A549 (cell line): ENCODE results near the gene TMEM42. TPM values are rescaled to one million over a fixed set of nuclear protein-coding genes. Genes with fewer than 3 reads are reported as not detected.

Source experiments
- ATAC-seq, 2 experiments: fragments of 200-7000 bp in 1 of 2; fragments of >200 bp in 1 of 2; cut with Nextera tagmentation in 1 of 2; cut with Tn5 transposase in 1 of 2; 3 replicates each; pipeline versions ENCODE4 v1.8.0 to v1.9.1; 2018 to 2020; ENCODE audit warnings: mild to moderate bottlenecking in 1 of 2, moderate library complexity in 1 of 2
- CTCF ChIA-PET: fragments of 300-600 bp; sonication (Branson Sonifier 250); formaldehyde crosslinking; extraction: SDS; loops from one replicate; lab custom pipeline; 2021; ENCODE audit warnings: antibody characterized with exemption, inconsistent platforms; lab: Yijun Ruan, JAX
- POLR2A ChIA-PET: fragments of 350-600 bp; formaldehyde crosslinking; extraction: SDS; loops from one replicate; lab custom pipeline; 2021; ENCODE audit warnings: antibody characterized with exemption, inconsistent platforms; lab: Yijun Ruan, JAX
- DNase-seq, 2 experiments: peaks; one replicate each; pipeline versions ENCODE4 v3.0.0 to v3.0.0-alpha.2; 2011 to 2016; ENCODE audit warnings: low read depth in 1 of 2, low spot score in 1 of 2
- FAIRE-seq: peaks from 2 replicates; lab custom pipeline; 2011; peaks lifted over from hg19 to GRCh38; lab: Jason Lieb, UNC
- H3K27ac ChIP-seq, 2 experiments: fragments of >200 bp; sonication (Bioruptor Twin); formaldehyde crosslinking; 3 replicates each; pipeline ENCODE4 v1.5.1; 2016 to 2017
- H3K4me1 ChIP-seq: fragments of >200 bp; sonication (Bioruptor Twin); formaldehyde crosslinking; 3 replicates; pipeline ENCODE4 v1.6.1; 2016
- H3K4me2 ChIP-seq: fragments of >200 bp; sonication (Bioruptor Twin); formaldehyde crosslinking; 3 replicates; pipeline ENCODE4 v1.6.1; 2016
- H3K4me3 ChIP-seq: fragments of >200 bp; sonication (Bioruptor Twin); formaldehyde crosslinking; 3 replicates; pipeline ENCODE4 v1.5.1; 2016
- H3K9me3 ChIP-seq: fragments of >200 bp; sonication (Bioruptor Twin); formaldehyde crosslinking; 3 replicates; pipeline ENCODE4 v1.6.1; 2016
- BCL3 ChIP-seq: fragments of >200 bp; sonication (Bioruptor Twin); formaldehyde crosslinking; IDR thresholded peaks from 3 replicates; pipeline ENCODE4 v1.6.1; 2016
- BHLHE40 ChIP-seq: IDR thresholded peaks from 2 replicates; pipeline ENCODE4 v1.6.1; 2012; ENCODE audit warnings: low read depth, low read length, inconsistent platforms
- CBX2 ChIP-seq: fragments of 200-600 bp; sonication (generic); IDR thresholded peaks from 2 replicates; pipeline ENCODE4 v1.6.1; 2016; ENCODE audit warnings: low read depth, mild to moderate bottlenecking, borderline replicate concordance
- CHD4 ChIP-seq: fragments of 200-600 bp; sonication (generic); IDR thresholded peaks from 2 replicates; pipeline ENCODE4 v1.6.1; 2016; ENCODE audit warnings: antibody characterized with exemption, mild to moderate bottlenecking, borderline replicate concordance
- EHMT2 ChIP-seq: fragments of 200-600 bp; sonication (generic); IDR thresholded peaks from 2 replicates; pipeline ENCODE4 v1.6.1; 2016; ENCODE audit warnings: antibody characterized with exemption, low read depth, mild to moderate bottlenecking, moderate library complexity
- ELK1 ChIP-seq: fragments of 150-350 bp; IDR thresholded peaks from 2 replicates; pipeline ENCODE4 v1.6.1; 2014; ENCODE audit warnings: low read depth, mild to moderate bottlenecking, low read length
- ESRRA ChIP-seq: fragments of 150-350 bp; IDR thresholded peaks from 2 replicates; pipeline ENCODE4 v1.6.1; 2014; ENCODE audit warnings: mild to moderate bottlenecking, low read length, borderline replicate concordance
- FOXS1 ChIP-seq: fragments of 250-450 bp; sonication (Bioruptor Pico); IDR thresholded peaks from 2 replicates; pipeline ENCODE4 v1.5.0; 2020; ENCODE audit warnings: mild to moderate bottlenecking, moderate library complexity
- HDAC2 ChIP-seq: fragments of 200-600 bp; sonication (generic); IDR thresholded peaks from 2 replicates; pipeline ENCODE4 v1.6.1; 2016
- HEYL ChIP-seq: fragments of 250-450 bp; sonication (Bioruptor Pico); IDR thresholded peaks from 2 replicates; pipeline ENCODE4 v1.8.0; 2021; ENCODE audit warnings: mild to moderate bottlenecking, moderate library complexity
- JUNB ChIP-seq: fragments of >200 bp; sonication (Bioruptor Twin); formaldehyde crosslinking; IDR thresholded peaks from 2 replicates; pipeline ENCODE4 v1.6.1; 2016
- KDM1A ChIP-seq: fragments of 200-600 bp; sonication (generic); IDR thresholded peaks from 2 replicates; pipeline ENCODE4 v1.6.1; 2016; ENCODE audit warnings: low read depth, mild to moderate bottlenecking
- MAZ ChIP-seq: fragments of 150-350 bp; IDR thresholded peaks from 2 replicates; pipeline ENCODE4 v1.6.1; 2014; ENCODE audit warnings: antibody characterized with exemption, low read depth, low read length, borderline replicate concordance
- NPAS2 ChIP-seq: fragments of 250-450 bp; sonication (Bioruptor Pico); IDR thresholded peaks from 2 replicates; pipeline ENCODE4 v1.8.0; 2022; ENCODE audit warnings: mild to moderate bottlenecking, moderate library complexity, borderline replicate concordance
- POLR2A ChIP-seq: IDR thresholded peaks from 2 replicates; pipeline ENCODE4 v1.6.1; 2012; ENCODE audit warnings: mild to moderate bottlenecking, low read length
- REST ChIP-seq: fragments of 200-600 bp; sonication (generic); IDR thresholded peaks from 2 replicates; pipeline ENCODE4 v1.6.1; 2016; ENCODE audit warnings: antibody characterized with exemption, mild to moderate bottlenecking, moderate library complexity
- SREBF2 ChIP-seq: fragments of 450-650 bp; IDR thresholded peaks from 2 replicates; pipeline ENCODE4 v1.6.1; 2014; ENCODE audit warnings: mild to moderate bottlenecking, moderate library complexity
- ZSCAN20 ChIP-seq: fragments of 250-450 bp; sonication (Bioruptor Pico); IDR thresholded peaks from 2 replicates; pipeline ENCODE4 v1.8.0; 2022; ENCODE audit warnings: mild to moderate bottlenecking, moderate library complexity
- WGBS: methylation state at CpG from one replicate; pipeline ENCODE4 v1.1.6; 2017; ENCODE audit errors: missing lambda C conversion rate; 5-methylcytosine and 5-hydroxymethylcytosine counted together
- polyA plus RNA-seq, 4 experiments: library from polyadenylated mRNA; depleted of rRNA in 3 of 4; stranded (reverse); fragments of >200 nt; fragmentation: RNase III in 1 of 4; extraction: RNeasy Plus Mini Kit Qiagen cat#74134 plus additional on column Dnase treatment in 1 of 4; gene quantifications; 2 replicates in 3 of 4; 3 replicates in 1 of 4; pipeline ENCODE4 v1.2.3, GENCODE V29; 2011 to 2017
- TF ChIP-seq, protein P1 (sequence below): fragments of 450-650 bp; IDR thresholded peaks from 2 replicates; pipeline ENCODE4 v1.6.1; 2014; ENCODE audit warnings: antibody characterized with exemption
- TF ChIP-seq, protein P2 (sequence below): fragments of >200 bp; sonication (Bioruptor Twin); formaldehyde crosslinking; IDR thresholded peaks from 2 replicates; pipeline ENCODE4 v1.6.1; 2016

TMEM42 gene
- polyA plus RNA-seq, 2 of the 4 experiments (the other 2 are of a cell fraction): 10.0 to 18.0 TPM

DNA sequence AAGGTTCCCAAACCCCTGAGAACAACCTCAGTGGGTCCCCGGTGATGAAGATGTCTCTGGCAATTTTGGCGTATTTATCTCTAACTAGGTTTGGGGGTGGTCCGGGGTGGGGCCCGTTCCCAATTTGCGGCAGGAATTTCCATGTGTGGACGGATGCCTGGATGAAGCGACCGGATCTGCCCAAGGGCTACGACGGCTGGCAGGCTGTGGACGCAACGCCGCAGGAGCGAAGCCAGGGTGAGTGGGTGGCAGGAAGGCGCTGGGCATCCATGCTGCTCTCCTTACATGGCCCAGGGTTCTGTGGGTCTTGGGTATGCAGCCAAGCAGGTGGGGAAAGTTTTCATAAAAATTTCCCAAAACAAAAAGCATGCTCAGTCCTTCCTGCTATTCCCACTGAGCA, 42.0 kb downstream of the TMEM42 start:
- FAIRE-seq (no peak), DNase-seq (no peak), ATAC-seq (no peak)
- no peak overlapping the region for H3K4me3 ChIP-seq
- CTCF ChIA-PET: interaction anchor here (1.7 kb wide), 1 partner anchor 11 kb away, joined by 6 read pairs; no protein-coding TSS in a partner anchor
- 80% methylated on average over 13 of the region's 15 CpGs for WGBS
- peaks cover 3% of the 10 kb centered on the region; the same call in 1 of the 3 replicates for H3K9me3 ChIP-seq
- no peak for TF ChIP-seq JUNB
- TF ChIP-seq KDM1A: no peak
- no peak for TF ChIP-seq SREBF2
- no peak for TF ChIP-seq CHD4
- no peak for TF ChIP-seq BCL3
- no peak for TF ChIP-seq ZSCAN20 (CRISPR knock-in tag)
- TF ChIP-seq MAZ: no peak
- TF ChIP-seq REST: no peak
- TF ChIP-seq POLR2A: no peak
- no peak for TF ChIP-seq FOXS1
- TF ChIP-seq ELK1: no peak
- no peak for TF ChIP-seq HDAC2
- TF ChIP-seq NPAS2 (CRISPR knock-in tag): no peak
- TF ChIP-seq, protein P1, sequence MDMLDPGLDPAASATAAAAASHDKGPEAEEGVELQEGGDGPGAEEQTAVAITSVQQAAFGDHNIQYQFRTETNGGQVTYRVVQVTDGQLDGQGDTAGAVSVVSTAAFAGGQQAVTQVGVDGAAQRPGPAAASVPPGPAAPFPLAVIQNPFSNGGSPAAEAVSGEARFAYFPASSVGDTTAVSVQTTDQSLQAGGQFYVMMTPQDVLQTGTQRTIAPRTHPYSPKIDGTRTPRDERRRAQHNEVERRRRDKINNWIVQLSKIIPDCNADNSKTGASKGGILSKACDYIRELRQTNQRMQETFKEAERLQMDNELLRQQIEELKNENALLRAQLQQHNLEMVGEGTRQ: no peak
- no peak for TF ChIP-seq BHLHE40
- no peak for TF ChIP-seq EHMT2
- TF ChIP-seq CBX2: no peak
- H3K4me1 ChIP-seq: no peaks in the 10 kb centered on the region
- POLR2A ChIA-PET: no interaction called here
- no peak overlapping the region for H3K27ac ChIP-seq
- no peak overlapping the region for H3K4me2 ChIP-seq

DNA sequence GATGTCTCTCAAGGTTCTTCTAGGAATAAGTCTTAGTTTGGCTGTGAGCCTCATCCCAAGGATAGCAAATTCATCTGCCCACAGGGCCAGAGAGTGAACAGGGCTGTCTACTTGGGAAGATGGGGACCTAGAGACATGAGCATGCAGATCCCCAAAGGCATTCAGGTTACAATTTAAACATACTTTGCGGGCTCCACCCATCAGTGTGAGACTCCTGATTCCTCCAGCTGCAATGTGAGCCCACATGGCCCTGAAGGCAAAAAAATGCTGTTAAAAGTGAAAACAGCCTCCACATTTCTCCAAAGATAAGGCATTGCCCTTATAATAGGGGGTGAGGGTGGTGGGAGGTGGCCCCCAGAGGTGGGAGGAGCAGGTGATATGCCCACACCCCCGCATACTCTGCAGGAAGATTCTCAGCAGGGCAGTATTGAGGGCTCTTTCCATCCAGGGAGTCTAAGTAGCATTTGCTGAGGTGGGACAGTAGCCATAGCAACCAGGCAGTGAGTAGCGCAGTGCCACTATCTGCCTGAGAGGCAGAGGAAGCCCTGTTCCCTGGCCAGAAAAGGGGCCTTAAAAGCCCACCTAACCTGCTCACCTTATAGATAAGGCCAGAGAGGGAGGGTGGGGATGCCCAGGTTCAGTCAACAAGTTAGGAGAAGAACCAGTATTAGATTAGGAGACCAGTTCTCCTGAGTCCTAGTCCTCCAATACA, 43.9 kb downstream of the TMEM42 start:
- POLR2A ChIA-PET: no interaction called here
- 55% methylated on average over 3 of the region's 3 CpGs for WGBS
- DNase-seq (no peak), FAIRE-seq (no peak), ATAC-seq (no peak; a peak in 1 of 6 replicates)
- no peak for TF ChIP-seq ESRRA
- TF ChIP-seq, protein P2, sequence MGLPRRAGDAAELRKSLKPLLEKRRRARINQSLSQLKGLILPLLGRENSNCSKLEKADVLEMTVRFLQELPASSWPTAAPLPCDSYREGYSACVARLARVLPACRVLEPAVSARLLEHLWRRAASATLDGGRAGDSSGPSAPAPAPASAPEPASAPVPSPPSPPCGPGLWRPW: no peak
- no peak for TF ChIP-seq HEYL (CRISPR knock-in tag)
- no peak overlapping the region for H3K4me2 ChIP-seq
- H3K27ac ChIP-seq: no peak overlapping the region
- CTCF ChIA-PET: interaction anchor here (1.7 kb wide), 1 partner anchor 9 kb away, joined by 6 read pairs; no protein-coding TSS in a partner anchor
- H3K9me3 ChIP-seq: peaks cover 7% of the 10 kb centered on the region; the same call in 1 of the 3 replicates
- H3K4me3 ChIP-seq: no peak overlapping the region
- H3K4me1 ChIP-seq: no peaks in the 10 kb centered on the region
